GM12878 (cell line): ENCODE measurements around the gene NUP210L. TPM values are rescaled to one million over a fixed set of nuclear protein-coding genes. Genes with fewer than 3 reads are reported as not detected.

ENCODE experiments used
- ATAC-seq: fragments of 200-7000 bp; cut with Tn5 transposase; 3 replicates; pipeline ENCODE4 v1.9.1; 2020; ENCODE audit warnings: mild to moderate bottlenecking, moderate library complexity
- BruUV-seq: library from RNA; stranded (reverse); fragments of 400-500 nt; replicated peaks from 2 replicates; lab custom pipeline; 2021; lab: Mats Ljungman, UMichigan
- CTCF ChIA-PET: fragments of 300-600 bp; sonication (Branson Sonifier 250); formaldehyde crosslinking; extraction: SDS; loops from one replicate; lab custom pipeline; 2021; ENCODE audit warnings: inconsistent platforms; lab: Yijun Ruan, JAX
- POLR2A ChIA-PET: fragments of 350-600 bp; formaldehyde crosslinking; extraction: SDS; loops from one replicate; lab custom pipeline; 2021; ENCODE audit warnings: inconsistent platforms; lab: Charles Lee
- RAD21 ChIA-PET: fragments of 300-600 bp; sonication (Branson Sonifier 250); formaldehyde crosslinking; loops from one replicate; lab custom pipeline; 2023; ENCODE audit warnings: antibody characterized with exemption; ENCODE audit not compliant: unreplicated experiment; lab: Charles Lee
- SMC1A ChIA-PET: fragments of 300-600 bp; sonication (Branson Sonifier 250); formaldehyde crosslinking; loops from one replicate; lab custom pipeline; 2023; ENCODE audit not compliant: unreplicated experiment, uncharacterized antibody; lab: Charles Lee
- DNase-seq: peaks from one replicate; pipeline ENCODE4 v3.0.0-alpha.2; 2011; ENCODE audit warnings: low read depth, low spot score
- FAIRE-seq: peaks from 3 replicates; lab custom pipeline; 2011; peaks lifted over from hg19 to GRCh38; lab: Jason Lieb, UNC
- H2AFZ ChIP-seq: 2 replicates; pipeline ENCODE4 v1.6.0; 2011; ENCODE audit warnings: low read depth, low read length, control low read depth; ENCODE audit not compliant: control insufficient read depth
- H3K27ac ChIP-seq: 2 replicates; pipeline ENCODE4 v1.5.1; 2011; ENCODE audit warnings: control low read depth; ENCODE audit not compliant: control insufficient read depth, insufficient read depth
- H3K27me3 ChIP-seq, 2 experiments: replicated peaks in 1 of 2; 2 replicates each; pipeline versions ENCODE4 v1.6.0 to v1.6.1; 2011; ENCODE audit warnings: low read length in 1 of 2; ENCODE audit not compliant: control insufficient read depth in 2 of 2, insufficient read depth in 2 of 2
- H3K36me3 ChIP-seq, 2 experiments: 2 replicates each; pipeline ENCODE4 v1.5.1; 2011; ENCODE audit warnings: low read length in 1 of 2; ENCODE audit not compliant: control insufficient read depth in 2 of 2, insufficient read depth in 2 of 2
- H3K4me1 ChIP-seq: 2 replicates; pipeline ENCODE4 v1.6.1; 2011; ENCODE audit warnings: mild to moderate bottlenecking, low read length, moderate library complexity, mixed read lengths; ENCODE audit not compliant: control insufficient read depth, insufficient read depth
- H3K4me2 ChIP-seq: 2 replicates; pipeline ENCODE4 v1.6.0; 2011; ENCODE audit warnings: control low read depth; ENCODE audit not compliant: control insufficient read depth, insufficient read depth
- H3K4me3 ChIP-seq: fragments of 200-600 bp; sonication (generic); 2 replicates; pipeline ENCODE4 v1.5.1; 2016
- H3K79me2 ChIP-seq: 2 replicates; pipeline ENCODE4 v1.6.0; 2011; ENCODE audit warnings: low read length; ENCODE audit not compliant: control insufficient read depth, insufficient read depth
- H3K9ac ChIP-seq: 2 replicates; pipeline ENCODE4 v1.8.0; 2011; ENCODE audit warnings: low read length, control low read depth, mixed read lengths; ENCODE audit not compliant: control insufficient read depth, insufficient read depth
- H3K9me3 ChIP-seq: replicated peaks from 3 replicates; pipeline ENCODE4 v1.5.1; 2011; ENCODE audit warnings: mild to moderate bottlenecking, low read length; ENCODE audit not compliant: control insufficient read depth, insufficient read depth
- H4K20me1 ChIP-seq: 2 replicates; pipeline ENCODE4 v1.6.0; 2011; ENCODE audit not compliant: control insufficient read depth, insufficient read depth
- BACH1 ChIP-seq: fragments of 450-650 bp; IDR thresholded peaks from 2 replicates; pipeline ENCODE4 v1.6.1; 2017; ENCODE audit warnings: mild to moderate bottlenecking, borderline replicate concordance
- BHLHE40 ChIP-seq, 2 experiments: fragments of 450-650 bp in 1 of 2; IDR thresholded peaks; 2 replicates each; pipeline ENCODE4 v1.6.1; 2011 to 2017; ENCODE audit warnings: low read depth in 2 of 2, borderline replicate concordance in 1 of 2, improper control_type of control experiment in 1 of 2, low read length in 1 of 2, mild to moderate bottlenecking in 1 of 2
- BMI1 ChIP-seq: fragments of 450-650 bp; IDR thresholded peaks from 2 replicates; pipeline ENCODE4 v1.6.1; 2016; ENCODE audit warnings: mild to moderate bottlenecking, moderate library complexity, borderline replicate concordance
- CBX3 ChIP-seq: fragments of 200-600 bp; sonication (generic); IDR thresholded peaks from 2 replicates; pipeline ENCODE4 v1.6.1; 2016; ENCODE audit warnings: low read depth, borderline replicate concordance
- CBX5 ChIP-seq: sonication (generic); IDR thresholded peaks from 2 replicates; pipeline ENCODE4 v1.6.1; 2016; ENCODE audit warnings: low read depth, moderate library complexity, mild to moderate bottlenecking, inconsistent platforms
- CREB1 ChIP-seq: IDR thresholded peaks from 2 replicates; pipeline ENCODE4 v1.6.1; 2012; ENCODE audit warnings: low read depth, mild to moderate bottlenecking, inconsistent platforms
- E4F1 ChIP-seq: fragments of 450-650 bp; IDR thresholded peaks from 2 replicates; pipeline ENCODE4 v1.6.1; 2018; ENCODE audit warnings: borderline replicate concordance, mild to moderate bottlenecking; ENCODE audit not compliant: partially characterized antibody
- HDGF ChIP-seq: fragments of 450-650 bp; IDR thresholded peaks from 2 replicates; pipeline ENCODE4 v1.6.1; 2016; ENCODE audit warnings: antibody characterized with exemption
- IKZF1 ChIP-seq: fragments of 450-650 bp; conservative IDR thresholded peaks from 2 replicates; pipeline ENCODE4 v1.6.1; 2017; ENCODE audit warnings: antibody characterized with exemption, mild to moderate bottlenecking
- NBN ChIP-seq: fragments of 450-650 bp; IDR thresholded peaks from 2 replicates; pipeline ENCODE4 v1.6.1; 2016
- NFYA ChIP-seq: IDR thresholded peaks from 2 replicates; pipeline ENCODE4 v1.6.1; 2011; ENCODE audit warnings: low read depth, mild to moderate bottlenecking, low read length, improper control_type of control experiment, borderline replicate concordance
- PBX3 ChIP-seq: IDR thresholded peaks from 2 replicates; pipeline ENCODE4 v1.6.1; 2011; ENCODE audit warnings: mild to moderate bottlenecking, low read depth, low read length, moderate library complexity; ENCODE audit not compliant: insufficient replicate concordance
- POU2F2 ChIP-seq: IDR thresholded peaks from 3 replicates; pipeline ENCODE4 v1.6.1; 2011; ENCODE audit warnings: low read depth, mild to moderate bottlenecking, low read length, borderline replicate concordance
- SRF ChIP-seq, 2 experiments: IDR thresholded peaks; 2 replicates each; pipeline ENCODE4 v1.6.1; 2011; ENCODE audit warnings: low read depth in 2 of 2, low read length in 2 of 2, mild to moderate bottlenecking in 1 of 2, moderate library complexity in 1 of 2
- WGBS: methylation state at CpG from one replicate; pipeline ENCODE4 v1.1.6; 2016; ENCODE audit warnings: low lambda C conversion rate; ENCODE audit not compliant: insufficient replicate concordance, insufficient coverage; ENCODE audit errors: missing lambda C conversion rate; 5-methylcytosine and 5-hydroxymethylcytosine counted together
- in situ Hi-C: fragments of 300-500 bp; cut with MboI; formaldehyde crosslinking; loops from 9 replicates; pipeline ENCODE4 v1.14.3; 2018; ENCODE audit warnings: mixed read lengths
- intact Hi-C: fragments of 100-400 bp; cut with micrococcal nuclease; formaldehyde crosslinking; loops from one replicate; pipeline ENCODE4 v1.14.2; 2022; ENCODE audit not compliant: unreplicated experiment
- polyA plus RNA-seq, 11 experiments: library from polyadenylated mRNA; depleted of rRNA in 4 of 11; unstranded in 6 of 11; stranded (reverse) in 5 of 11; fragments of >200 nt; fragmentation: Nextera tagmentation in 4 of 11; fragmentation: Illumina TruSeq in 1 of 11; extraction: Ambion mirVana in 4 of 11; extraction: Trizol in 1 of 11; gene quantifications; 1 replicate in 1 of 11; 2 replicates in 10 of 11; pipeline versions ENCODE4 v1.2.1 to v1.2.3, GENCODE V29; 2011 to 2016; ENCODE audit warnings: inconsistent platforms in 2 of 11, missing spikeins in 2 of 11, low read depth in 1 of 11
- total RNA-seq, 4 experiments: library from RNA; depleted of rRNA in 3 of 4; stranded (reverse); fragments of >200 nt in 3 of 4; fragmentation: Illumina TruSeq in 1 of 4; extraction: Trizol in 1 of 4; gene quantifications; 2 replicates each; pipeline versions ENCODE4 v1.2.1 to v1.2.3, GENCODE V29; 2013 to 2021
- TF ChIP-seq, protein P1 (sequence below): fragments of 450-650 bp; formaldehyde crosslinking; IDR thresholded peaks from 2 replicates; pipeline ENCODE4 v1.4.0; 2022; ENCODE audit warnings: mild to moderate bottlenecking, moderate library complexity
- TF ChIP-seq, protein P2 (sequence below): fragments of 450-650 bp; IDR thresholded peaks from 2 replicates; pipeline ENCODE4 v1.6.1; 2016; ENCODE audit warnings: mild to moderate bottlenecking

Gene NUP210L
- total and polyA plus RNA-seq, 10 of the 15 experiments (the other 5 are each of a cell fraction or from before 2014, with no cell fraction given): 0.04 to 0.08 (median 0.07) TPM; not detected in 7

GRCh38 chr1:154000420-154000819 is 154.5 kb downstream of the NUP210L start:
- Histone ChIP-seq H3K4me1 (no peaks in the 10 kb centered on the region), H3K27ac (no peak overlapping the region), H2AFZ (no peak overlapping the region), H4K20me1 (no peaks in the 10 kb centered on the region), H3K36me3 (no peaks in the 10 kb centered on the region), H3K27me3 (no peaks in the 10 kb centered on the region), H3K9ac (no peak overlapping the region), H3K4me2 (no peak overlapping the region), H3K79me2 (no peaks in the 10 kb centered on the region), H3K9me3 (no peaks in the 10 kb centered on the region), H3K4me3 (no peak overlapping the region)
- BruUV-seq: no TSS peak
- FAIRE-seq (no peak), DNase-seq (no peak), ATAC-seq (no peak)
- ChIA-PET SMC1A (no interaction called here), RAD21 (no interaction called here), CTCF (no interaction called here), POLR2A (interaction anchor here (2.3 kb wide), 1 partner anchor 10 kb away, joined by 11 read pairs; the partner anchor contains the start of gene RPS27)
- WGBS: 68% methylated on average over 4 of the region's 4 CpGs
- in situ Hi-C loops (no loop called here), intact Hi-C loops (no loop called here)
- no peak for TF ChIP-seq HDGF
- TF ChIP-seq PBX3: no peak
- no peak for TF ChIP-seq E4F1
- no peak for TF ChIP-seq CBX3
- TF ChIP-seq NBN: no peak
- TF ChIP-seq BMI1: no peak
- no peak for TF ChIP-seq NFYA
- no peak for TF ChIP-seq SRF (IDR thresholded peaks at IDR 0.05; ENCODE audit: low read depth in 2 of 2, low read length in 2 of 2)
- TF ChIP-seq POU2F2: no peak
- no peak for TF ChIP-seq CBX5
- TF ChIP-seq CREB1: no peak
- TF ChIP-seq, protein P1, sequence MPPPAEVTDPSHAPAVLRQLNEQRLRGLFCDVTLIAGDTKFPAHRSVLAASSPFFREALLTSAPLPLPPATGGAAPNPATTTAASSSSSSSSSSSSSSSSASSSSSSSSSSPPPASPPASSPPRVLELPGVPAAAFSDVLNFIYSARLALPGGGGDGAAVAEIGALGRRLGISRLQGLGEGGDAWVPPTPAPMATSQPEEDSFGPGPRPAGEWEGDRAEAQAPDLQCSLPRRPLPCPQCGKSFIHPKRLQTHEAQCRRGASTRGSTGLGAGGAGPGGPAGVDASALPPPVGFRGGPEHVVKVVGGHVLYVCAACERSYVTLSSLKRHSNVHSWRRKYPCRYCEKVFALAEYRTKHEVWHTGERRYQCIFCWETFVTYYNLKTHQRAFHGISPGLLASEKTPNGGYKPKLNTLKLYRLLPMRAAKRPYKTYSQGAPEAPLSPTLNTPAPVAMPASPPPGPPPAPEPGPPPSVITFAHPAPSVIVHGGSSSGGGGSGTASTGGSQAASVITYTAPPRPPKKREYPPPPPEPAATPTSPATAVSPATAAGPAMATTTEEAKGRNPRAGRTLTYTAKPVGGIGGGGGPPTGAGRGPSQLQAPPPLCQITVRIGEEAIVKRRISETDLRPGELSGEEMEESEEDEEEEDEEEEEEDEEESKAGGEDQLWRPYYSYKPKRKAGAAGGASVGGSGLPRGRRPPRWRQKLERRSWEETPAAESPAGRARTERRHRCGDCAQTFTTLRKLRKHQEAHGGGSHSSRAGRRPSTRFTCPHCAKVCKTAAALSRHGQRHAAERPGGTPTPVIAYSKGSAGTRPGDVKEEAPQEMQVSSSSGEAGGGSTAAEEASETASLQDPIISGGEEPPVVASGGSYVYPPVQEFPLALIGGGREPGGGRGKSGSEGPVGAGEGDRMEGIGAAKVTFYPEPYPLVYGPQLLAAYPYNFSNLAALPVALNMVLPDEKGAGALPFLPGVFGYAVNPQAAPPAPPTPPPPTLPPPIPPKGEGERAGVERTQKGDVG (CRISPR knock-in tag): no peak
- TF ChIP-seq, protein P2, sequence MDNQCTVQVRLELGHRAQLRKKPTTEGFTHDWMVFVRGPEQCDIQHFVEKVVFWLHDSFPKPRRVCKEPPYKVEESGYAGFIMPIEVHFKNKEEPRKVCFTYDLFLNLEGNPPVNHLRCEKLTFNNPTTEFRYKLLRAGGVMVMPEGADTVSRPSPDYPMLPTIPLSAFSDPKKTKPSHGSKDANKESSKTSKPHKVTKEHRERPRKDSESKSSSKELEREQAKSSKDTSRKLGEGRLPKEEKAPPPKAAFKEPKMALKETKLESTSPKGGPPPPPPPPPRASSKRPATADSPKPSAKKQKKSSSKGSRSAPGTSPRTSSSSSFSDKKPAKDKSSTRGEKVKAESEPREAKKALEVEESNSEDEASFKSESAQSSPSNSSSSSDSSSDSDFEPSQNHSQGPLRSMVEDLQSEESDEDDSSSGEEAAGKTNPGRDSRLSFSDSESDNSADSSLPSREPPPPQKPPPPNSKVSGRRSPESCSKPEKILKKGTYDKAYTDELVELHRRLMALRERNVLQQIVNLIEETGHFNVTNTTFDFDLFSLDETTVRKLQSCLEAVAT: no peak
- TF ChIP-seq BACH1: no peak
- TF ChIP-seq IKZF1: no peak
- no peak for TF ChIP-seq BHLHE40 (IDR thresholded peaks at IDR 0.05; ENCODE audit: borderline replicate concordance in 1 of 2, low read depth in 2 of 2, low read length in 1 of 2)
